OCI-LY7 (cell line): ENCODE data around the gene NAGLU. TPM values are rescaled to one million over a fixed set of nuclear protein-coding genes. Genes with fewer than 3 reads are reported as not detected.
A peak's percentile ranks its signal among the peaks of the same experiment; 100 is the strongest.

Experiments
- BruUV-seq: library from RNA; stranded (reverse); fragments of 400-500 nt; replicated peaks from 2 replicates; lab custom pipeline; 2021; lab: Mats Ljungman, UMichigan
- CTCF ChIA-PET: fragments of 300-600 bp; sonication (Branson Sonifier 250); formaldehyde crosslinking; loops from one replicate; lab custom pipeline; 2022; ENCODE audit warnings: antibody characterized with exemption; ENCODE audit not compliant: unreplicated experiment; lab: Charles Lee
- POLR2A ChIA-PET: fragments of 300-600 bp; sonication (Branson Sonifier 250); formaldehyde crosslinking; loops from one replicate; lab custom pipeline; 2022; ENCODE audit warnings: antibody characterized with exemption; lab: Charles Lee
- DNase-seq: peaks from one replicate; pipeline ENCODE4 v3.0.0-alpha.2; 2015; ENCODE audit warnings: low spot score
- H2AFZ ChIP-seq: fragments of 200-600 bp; sonication (generic), shearing (Covaris generic); 2 replicates; pipeline ENCODE4 v1.6.1; 2014; ENCODE audit warnings: mild to moderate bottlenecking, antibody characterized with exemption, low read length, moderate library complexity
- H3K27ac ChIP-seq: fragments of 200-600 bp; sonication (generic); 2 replicates; pipeline ENCODE4 v1.5.1; 2014; ENCODE audit warnings: mixed run types, low read depth, mild to moderate bottlenecking, moderate library complexity, low read length, inconsistent platforms; ENCODE audit not compliant: poor library complexity, severe bottlenecking
- H3K36me3 ChIP-seq: fragments of 200-600 bp; sonication (generic); 2 replicates; pipeline ENCODE4 v1.6.1; 2014; ENCODE audit warnings: mild to moderate bottlenecking, antibody characterized with exemption, low read length, moderate library complexity, mixed read lengths; ENCODE audit not compliant: insufficient read depth
- H3K4me1 ChIP-seq: fragments of 200-600 bp; sonication (generic); 2 replicates; pipeline ENCODE4 v1.5.1; 2014; ENCODE audit warnings: mild to moderate bottlenecking, low read length; ENCODE audit not compliant: insufficient read depth, poor library complexity, severe bottlenecking
- H3K4me2 ChIP-seq: fragments of 200-600 bp; sonication (generic); 2 replicates; pipeline ENCODE4 v1.6.1; 2014; ENCODE audit warnings: mild to moderate bottlenecking, low read length
- H3K4me3 ChIP-seq: fragments of 200-600 bp; sonication (generic); 2 replicates; pipeline ENCODE4 v1.5.1; 2014; ENCODE audit warnings: mild to moderate bottlenecking, low read depth, low read length; ENCODE audit not compliant: poor library complexity, severe bottlenecking
- H3K79me2 ChIP-seq: fragments of 200-600 bp; sonication (generic); 2 replicates; pipeline ENCODE4 v1.6.1; 2016; ENCODE audit warnings: low read depth, mild to moderate bottlenecking, low read length, moderate library complexity, mixed read lengths; ENCODE audit not compliant: insufficient read depth
- H3K9me2 ChIP-seq: fragments of 200-600 bp; sonication (generic); 2 replicates; pipeline ENCODE4 v1.6.1; 2016; ENCODE audit warnings: mild to moderate bottlenecking, low read length, mixed read lengths; ENCODE audit not compliant: insufficient read depth
- H3K9me3 ChIP-seq: fragments of 200-600 bp; sonication (generic); 2 replicates; pipeline ENCODE4 v1.6.1; 2014; ENCODE audit warnings: mild to moderate bottlenecking, mixed run types, low read length, mixed read lengths
- H4K20me1 ChIP-seq: fragments of 200-600 bp; sonication (generic); 2 replicates; pipeline ENCODE4 v1.6.1; 2014; ENCODE audit warnings: mild to moderate bottlenecking, antibody characterized with exemption, low read length, moderate library complexity, mixed read lengths; ENCODE audit not compliant: insufficient read depth
- CTCF ChIP-seq: fragments of 200-600 bp; sonication (generic); conservative IDR thresholded peaks from 2 replicates; pipeline ENCODE4 v1.5.1; 2014; ENCODE audit warnings: mild to moderate bottlenecking, antibody characterized with exemption, low read length, moderate library complexity, mixed read lengths
- EZH2phosphoT487 ChIP-seq: fragments of 200-600 bp; sonication (generic); IDR thresholded peaks from 2 replicates; pipeline ENCODE4 v1.6.1; 2018; ENCODE audit warnings: low read depth, borderline replicate concordance, mild to moderate bottlenecking, mixed run types, antibody characterized with exemption, low read length, moderate library complexity, mixed read lengths
- intact Hi-C: fragments of 100-400 bp; cut with micrococcal nuclease; formaldehyde crosslinking; loops from one replicate; pipeline ENCODE4 v1.10.0; 2022; ENCODE audit not compliant: unreplicated experiment
- total RNA-seq, 2 experiments: library from RNA; depleted of rRNA in 1 of 2; stranded (reverse); fragments of >200 nt in 1 of 2; shearing (Covaris generic) in 1 of 2; gene quantifications; 2 replicates each; pipeline ENCODE4 v1.2.3, GENCODE V29; 2014 to 2022

Gene NAGLU
- total RNA-seq, 2 experiments from 2014 or later: 37.6 to 42.8 TPM

- intact Hi-C loops: no loop called here
- Histone ChIP-seq H2AFZ (peak overlapping the region; percentile 54; the same call in 1 of the 2 replicates), H3K79me2 (no peaks in the 10 kb centered on the region), H3K4me1 (peaks cover 23% of the 10 kb centered on the region), H3K9me3 (no peaks in the 10 kb centered on the region), H3K4me3 (peak overlapping the region; percentile 87), H3K27ac (peak overlapping the region; percentile 64), H4K20me1 (no peaks in the 10 kb centered on the region), H3K36me3 (no peaks in the 10 kb centered on the region), H3K9me2 (no peaks in the 10 kb centered on the region), H3K4me2 (peak overlapping the region; percentile 86)
- ChIA-PET POLR2A (no interaction called here), CTCF (no interaction called here)
- TF ChIP-seq EZH2phosphoT487 (no peak), CTCF (no peak)
- no TSS peak for BruUV-seq
- DNase-seq: no peak
Measured at GRCh38 chr17:42553866-42554249, 17.8 kb downstream of the NAGLU start.

- POLR2A ChIA-PET: no interaction called here
- no peaks in the 10 kb centered on the region for H3K9me2 ChIP-seq
- H3K27ac ChIP-seq: peak overlapping the region; percentile 64
- H3K79me2 ChIP-seq: no peaks in the 10 kb centered on the region
- no peaks in the 10 kb centered on the region for H4K20me1 ChIP-seq
- no peaks in the 10 kb centered on the region for H3K9me3 ChIP-seq
- peak overlapping the region; percentile 87 for H3K4me3 ChIP-seq
- TF ChIP-seq CTCF (no peak), EZH2phosphoT487 (no peak)
- DNase-seq: peak; percentile 93
- BruUV-seq: TSS peak; percentile 60
- H3K4me2 ChIP-seq: peak overlapping the region; percentile 86
- intact Hi-C loops: no loop called here
- peaks cover 26% of the 10 kb centered on the region for H3K4me1 ChIP-seq
- H2AFZ ChIP-seq: peak overlapping the region; percentile 54; the same call in 1 of the 2 replicates
- CTCF ChIA-PET: no interaction called here
- no peaks in the 10 kb centered on the region for H3K36me3 ChIP-seq
Measured at GRCh38 chr17:42554250-42555121, 18.4 kb downstream of the NAGLU start.

- peak overlapping the region; percentile 86 for H3K4me2 ChIP-seq
- H3K9me3 ChIP-seq: no peaks in the 10 kb centered on the region
- H2AFZ ChIP-seq: peak overlapping the region; percentile 54; the same call in 1 of the 2 replicates
- CTCF ChIA-PET: no interaction called here
- POLR2A ChIA-PET: no interaction called here
- no peaks in the 10 kb centered on the region for H3K9me2 ChIP-seq
- peak overlapping the region; percentile 87 for H3K4me3 ChIP-seq
- no peaks in the 10 kb centered on the region for H4K20me1 ChIP-seq
- intact Hi-C loops: no loop called here
- DNase-seq: no peak
- H3K4me1 ChIP-seq: peaks cover 29% of the 10 kb centered on the region
- no peak for TF ChIP-seq CTCF
- H3K27ac ChIP-seq: peak overlapping the region; percentile 64
- no peaks in the 10 kb centered on the region for H3K79me2 ChIP-seq
- TSS peak; percentile 93 for BruUV-seq
- H3K36me3 ChIP-seq: no peaks in the 10 kb centered on the region
Measured at GRCh38 chr17:42555122-42555622, 19.1 kb downstream of the NAGLU start.
